Upper lobe of right lung (tissue), 1 donor: Measurements from ENCODE around the gene PANK3. TPM values are rescaled to one million over a fixed set of nuclear protein-coding genes. Genes with fewer than 3 reads are reported as not detected.

Source experiments
- ATAC-seq: fragments of 200-7000 bp; cut with Tn5 transposase; one replicate; pipeline ENCODE4 v1.9.1; 2020; ENCODE audit warnings: mild to moderate bottlenecking, moderate library complexity
- DNase-seq: peaks from one replicate; pipeline ENCODE4 v3.0.0-alpha.2; 2020
- H3K27ac ChIP-seq: fragments of 200-600 bp; one replicate; pipeline ENCODE4 v1.8.0; 2022
- H3K27me3 ChIP-seq: fragments of 200-600 bp; one replicate; pipeline ENCODE4 v1.8.0; 2022; ENCODE audit warnings: mild to moderate bottlenecking
- H3K36me3 ChIP-seq: fragments of 200-600 bp; one replicate; pipeline ENCODE4 v1.8.0; 2022
- H3K4me1 ChIP-seq: fragments of 200-600 bp; one replicate; pipeline ENCODE4 v1.8.0; 2022
- H3K4me3 ChIP-seq: fragments of 200-600 bp; one replicate; pipeline ENCODE4 v1.8.0; 2022; ENCODE audit warnings: mild to moderate bottlenecking
- H3K9me3 ChIP-seq: fragments of 200-600 bp; one replicate; pipeline ENCODE4 v1.8.0; 2022
- CTCF ChIP-seq: fragments of 200-600 bp; IDR thresholded peaks from one replicate; pipeline ENCODE4 v1.8.0; 2022; ENCODE audit warnings: antibody characterized with exemption
- intact Hi-C: fragments of 100-400 bp; cut with DNase I; formaldehyde crosslinking; loops from one replicate; pipeline ENCODE4 v1.11.0; 2022
- total RNA-seq: library from RNA; stranded (reverse); fragmentation: NEBNext Ultra II Directional; extraction: Animal tissue kit (Norgen Biotek cat#: 25700); gene quantifications from one replicate; pipeline ENCODE4 v1.2.1, GENCODE V29; 2021
- donor health status: DM: no; HTN: yes; CAD: no; lungs with severe emphysema.

PANK3 gene
- total RNA-seq, 1 donor from 2014 or later = 64.3 TPM

GRCh38 chr5:168613396-168613795 is 34.2 kb upstream of the PANK3 start:
- H3K36me3 ChIP-seq = no peaks in the 10 kb centered on the region
- no peak overlapping the region for H3K27ac ChIP-seq
- H3K27me3 ChIP-seq = no peaks in the 10 kb centered on the region
- no peak for DNase-seq
- no peak overlapping the region for H3K4me3 ChIP-seq
- TF ChIP-seq CTCF = no peak
- intact Hi-C loops = no loop called here
- no peaks in the 10 kb centered on the region for H3K4me1 ChIP-seq
- no peaks in the 10 kb centered on the region for H3K9me3 ChIP-seq
- no peak for ATAC-seq

GRCh38 chr5:168612996-168613395 is 33.8 kb upstream of the PANK3 start:
- TF ChIP-seq CTCF = no peak
- Histone ChIP-seq H3K27me3 (no peaks in the 10 kb centered on the region), H3K4me1 (no peaks in the 10 kb centered on the region), H3K4me3 (no peak overlapping the region), H3K9me3 (no peaks in the 10 kb centered on the region), H3K36me3 (no peaks in the 10 kb centered on the region), H3K27ac (no peak overlapping the region)
- no peak for DNase-seq
- ATAC-seq = peak; percentile 45
- intact Hi-C loops = no loop called here

- Histone ChIP-seq H3K36me3 (no peaks in the 10 kb centered on the region), H3K27me3 (no peaks in the 10 kb centered on the region), H3K4me1 (no peaks in the 10 kb centered on the region), H3K4me3 (no peak overlapping the region), H3K9me3 (no peaks in the 10 kb centered on the region), H3K27ac (no peak overlapping the region)
- DNase-seq (no peak), ATAC-seq (no peak)
- TF ChIP-seq CTCF = no peak
- intact Hi-C loops = no loop called here
Observed at GRCh38 chr5:168612123-168612522, 33.0 kb upstream of the PANK3 start.

- Histone ChIP-seq H3K36me3 (no peaks in the 10 kb centered on the region), H3K27me3 (no peaks in the 10 kb centered on the region), H3K4me1 (no peaks in the 10 kb centered on the region), H3K9me3 (no peaks in the 10 kb centered on the region), H3K27ac (no peak overlapping the region), H3K4me3 (no peak overlapping the region)
- ATAC-seq = no peak
- no peak for DNase-seq
- intact Hi-C loops = no loop called here
- TF ChIP-seq CTCF = no peak
Observed at GRCh38 chr5:168611165-168611564, 32.0 kb upstream of the PANK3 start.

- ATAC-seq = no peak
- H3K27me3 ChIP-seq = no peaks in the 10 kb centered on the region
- no peak overlapping the region for H3K4me3 ChIP-seq
- no peaks in the 10 kb centered on the region for H3K36me3 ChIP-seq
- no peak for TF ChIP-seq CTCF
- no peak overlapping the region for H3K27ac ChIP-seq
- intact Hi-C loops = no loop called here
- no peak for DNase-seq
- H3K4me1 ChIP-seq = no peaks in the 10 kb centered on the region
- H3K9me3 ChIP-seq = no peaks in the 10 kb centered on the region
Observed at GRCh38 chr5:168609806-168610482, 30.8 kb upstream of the PANK3 start.

GRCh38 chr5:168608821-168609220 is 29.7 kb upstream of the PANK3 start:
- ATAC-seq (no peak), DNase-seq (no peak)
- H3K4me3 ChIP-seq = no peak overlapping the region
- H3K36me3 ChIP-seq = no peaks in the 10 kb centered on the region
- no peaks in the 10 kb centered on the region for H3K9me3 ChIP-seq
- intact Hi-C loops = no loop called here
- H3K27ac ChIP-seq = no peak overlapping the region
- TF ChIP-seq CTCF = no peak
- H3K27me3 ChIP-seq = no peaks in the 10 kb centered on the region
- no peaks in the 10 kb centered on the region for H3K4me1 ChIP-seq
